Dermis microvascular lymphatic vessel endothelial cell (primary cell): ENCODE results near the gene SH2D2A. TPM values are rescaled to one million over a fixed set of nuclear protein-coding genes. Genes with fewer than 3 reads are reported as not detected.
A peak's percentile ranks its signal among the peaks of the same experiment; 100 is the strongest.

ENCODE experiments used
- DNase-seq, 2 donors: peaks; one replicate each; pipeline versions ENCODE4 v3.0.0 to v3.0.0-alpha.2; 2010; ENCODE audit warnings: low read depth in 2 of 2
- total RNA-seq: library from RNA; depleted of rRNA; stranded (reverse); fragments of >200 nt; gene quantifications from 2 replicates; pipeline ENCODE4 v1.2.1, GENCODE V29; 2014

The SH2D2A gene
- 0.13 TPM in 1 of 2 replicates, not detected in the other for total RNA-seq

DNA sequence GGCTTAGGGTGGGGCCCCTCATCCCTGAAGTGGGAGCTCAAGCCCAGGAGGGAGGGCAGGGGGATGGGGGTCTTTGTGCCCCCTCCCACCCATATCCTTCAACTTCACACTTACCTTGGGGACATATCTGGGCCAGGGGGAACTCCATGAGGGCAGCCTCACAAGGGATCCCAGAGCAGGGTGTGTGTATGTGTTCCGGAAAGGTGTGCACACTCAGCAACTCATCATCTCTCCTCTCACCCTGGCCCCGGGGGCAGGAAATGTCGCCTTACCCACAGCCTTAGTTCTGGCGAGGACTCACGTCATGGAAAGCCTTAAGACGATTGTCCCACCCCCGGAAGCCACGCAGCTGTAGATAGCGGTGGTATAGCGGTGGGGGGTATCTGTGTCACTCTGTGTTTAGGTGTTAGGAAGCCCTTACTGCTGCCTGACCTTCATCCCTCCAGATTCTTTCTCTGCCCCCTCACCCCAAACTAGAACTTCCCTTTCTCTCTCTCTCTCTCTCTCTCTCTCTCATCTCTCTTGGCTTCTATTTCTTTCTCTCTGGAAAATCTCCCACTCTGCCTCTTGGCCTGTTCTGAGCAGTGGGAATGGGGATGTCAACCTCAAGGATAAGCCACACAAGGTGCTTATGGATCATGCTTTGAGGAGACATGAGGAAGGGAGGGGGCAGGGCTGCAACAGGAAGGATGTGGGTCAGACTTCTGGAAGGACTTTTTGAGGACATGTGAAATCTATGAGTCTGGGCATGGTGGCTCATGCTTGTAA lies at the start of gene SH2D2A:
Gene SH2D2A (minus strand): TSS at position 288 of the 768 bp plus-strand sequence. CDS start 140 bp downstream, at position 148.
- DNase-seq: peak in 1 of 2 donors; percentile 36

DNA sequence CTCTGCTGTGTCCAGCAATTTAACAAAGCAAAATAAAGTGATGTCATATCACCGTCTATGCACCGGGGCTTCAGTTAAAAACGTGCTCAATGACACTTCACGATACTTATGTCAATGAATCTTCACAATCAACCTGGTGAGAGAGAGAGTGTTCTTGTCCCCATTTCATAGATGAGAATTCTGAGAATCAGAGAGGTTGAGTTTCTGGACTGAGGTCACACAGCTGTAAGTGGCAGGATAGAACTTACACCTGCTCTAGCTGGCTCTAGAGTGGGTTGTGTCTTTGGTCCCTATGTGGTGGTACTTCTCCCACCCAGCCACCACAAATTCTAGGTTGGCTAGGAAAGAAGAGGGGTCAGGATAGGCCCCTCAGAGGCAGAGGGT lies 49.2 kb upstream of the SH2D2A start:
- no peak for DNase-seq

DNA sequence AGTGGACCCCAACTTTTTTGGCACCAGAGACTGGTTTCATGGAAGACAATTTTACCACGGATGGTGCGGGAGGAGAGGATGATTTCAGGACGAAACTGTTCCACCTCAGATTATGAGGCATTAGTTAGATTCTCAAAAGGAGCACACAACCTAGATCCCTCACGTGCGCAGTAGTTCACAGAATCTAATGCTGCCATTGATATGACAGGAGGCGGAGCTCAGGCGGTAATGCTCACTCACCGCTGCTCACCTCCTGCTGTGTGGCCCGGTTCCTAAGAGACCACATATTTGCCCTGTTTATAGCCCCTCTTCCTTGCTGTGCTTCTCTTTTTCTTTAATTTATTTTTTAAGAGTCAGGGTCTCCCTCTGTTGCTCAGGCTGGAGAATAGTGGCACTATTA lies 48.6 kb upstream of the SH2D2A start:
- no peak for DNase-seq

DNA sequence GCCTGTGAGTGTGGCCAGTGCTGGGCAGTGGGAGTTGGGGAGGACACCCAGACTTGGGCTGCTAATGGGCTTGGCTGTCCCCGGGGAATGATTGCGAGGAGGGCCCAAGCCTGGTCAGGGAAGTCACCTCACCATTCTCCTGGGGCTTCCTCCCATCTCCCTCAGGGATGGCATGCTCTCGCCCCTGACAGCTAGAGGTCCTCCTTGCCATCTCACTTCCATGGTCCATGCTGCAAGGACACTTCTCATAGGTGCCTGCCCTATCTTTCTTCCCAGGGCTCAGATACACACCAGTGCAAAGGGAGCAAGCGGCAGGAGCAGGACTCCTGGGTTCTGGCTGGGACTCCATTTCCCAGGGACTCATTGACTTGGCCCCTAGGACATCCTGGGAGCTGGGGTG lies 48.1 kb upstream of the SH2D2A start:
- DNase-seq: no peak

DNA sequence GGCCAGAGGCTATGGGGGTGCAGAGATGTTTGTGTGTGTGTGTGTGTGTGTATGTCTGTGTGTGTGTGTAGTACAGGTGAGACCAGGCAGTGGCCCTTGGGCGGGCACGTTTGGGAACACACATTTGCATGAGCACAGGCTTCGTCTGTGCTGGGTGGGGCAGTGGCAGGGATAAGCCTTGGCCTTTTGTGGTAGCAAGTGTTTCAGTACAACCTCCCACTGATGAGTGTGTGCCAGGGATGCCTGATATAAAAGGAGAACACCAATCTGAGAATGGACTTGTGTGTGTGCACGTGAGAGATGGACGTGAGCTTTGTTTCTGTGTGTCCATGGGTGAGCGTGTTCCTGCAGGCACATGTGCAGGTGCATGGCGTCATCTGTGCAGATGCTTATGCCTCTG lies 47.0 kb upstream of the SH2D2A start:
- no peak for DNase-seq

DNA sequence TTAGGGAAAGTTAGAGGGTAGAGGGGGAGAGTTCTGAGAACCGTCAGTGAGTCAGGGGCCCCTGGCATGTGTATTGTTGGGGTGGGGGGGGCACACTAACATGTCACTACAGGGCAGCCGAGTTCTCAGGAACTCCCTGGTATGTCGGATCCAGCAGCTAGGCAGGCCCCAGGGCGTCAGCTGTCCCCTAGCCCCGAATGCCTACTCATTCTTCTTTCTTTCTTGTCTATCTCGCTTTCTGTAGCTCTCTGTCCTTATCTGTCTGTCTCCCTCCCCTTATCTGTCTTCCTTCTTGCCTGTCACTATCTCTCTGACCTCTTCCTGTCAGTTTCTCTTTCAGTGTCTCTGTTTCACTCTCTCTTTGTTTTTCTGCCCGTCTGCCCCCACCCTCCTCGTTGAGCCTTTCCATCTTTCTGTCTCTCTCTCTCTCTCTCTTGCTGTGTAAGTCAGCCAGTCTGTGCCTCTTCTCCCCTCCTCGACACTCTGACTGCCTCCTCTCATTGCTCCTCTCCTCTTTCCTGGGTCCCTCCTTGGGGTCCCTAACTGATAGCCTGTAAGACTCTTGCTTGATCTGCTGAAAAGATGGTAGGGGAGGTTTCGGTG lies 46.5 kb upstream of the SH2D2A start:
- DNase-seq: no peak

DNA sequence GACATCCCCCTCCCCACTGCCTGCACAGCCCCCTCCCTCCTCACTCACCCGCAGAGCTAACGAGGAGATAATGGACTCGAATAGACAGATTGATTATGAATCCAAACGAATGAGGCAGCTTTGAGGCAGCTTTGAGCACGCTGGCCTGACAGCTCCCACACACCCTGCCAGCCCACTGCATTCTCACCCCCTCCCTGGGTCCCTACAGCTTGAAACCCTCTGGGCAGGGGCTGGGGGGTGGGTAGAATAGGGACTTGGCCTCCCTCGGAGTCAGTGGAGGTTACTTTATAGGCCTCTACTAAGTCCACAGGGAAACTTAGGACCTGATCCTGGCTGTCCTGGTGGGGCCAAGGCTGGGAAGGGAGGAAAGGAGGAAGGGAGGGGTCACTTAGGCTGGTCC lies 45.9 kb upstream of the SH2D2A start:
- DNase-seq: no peak

DNA sequence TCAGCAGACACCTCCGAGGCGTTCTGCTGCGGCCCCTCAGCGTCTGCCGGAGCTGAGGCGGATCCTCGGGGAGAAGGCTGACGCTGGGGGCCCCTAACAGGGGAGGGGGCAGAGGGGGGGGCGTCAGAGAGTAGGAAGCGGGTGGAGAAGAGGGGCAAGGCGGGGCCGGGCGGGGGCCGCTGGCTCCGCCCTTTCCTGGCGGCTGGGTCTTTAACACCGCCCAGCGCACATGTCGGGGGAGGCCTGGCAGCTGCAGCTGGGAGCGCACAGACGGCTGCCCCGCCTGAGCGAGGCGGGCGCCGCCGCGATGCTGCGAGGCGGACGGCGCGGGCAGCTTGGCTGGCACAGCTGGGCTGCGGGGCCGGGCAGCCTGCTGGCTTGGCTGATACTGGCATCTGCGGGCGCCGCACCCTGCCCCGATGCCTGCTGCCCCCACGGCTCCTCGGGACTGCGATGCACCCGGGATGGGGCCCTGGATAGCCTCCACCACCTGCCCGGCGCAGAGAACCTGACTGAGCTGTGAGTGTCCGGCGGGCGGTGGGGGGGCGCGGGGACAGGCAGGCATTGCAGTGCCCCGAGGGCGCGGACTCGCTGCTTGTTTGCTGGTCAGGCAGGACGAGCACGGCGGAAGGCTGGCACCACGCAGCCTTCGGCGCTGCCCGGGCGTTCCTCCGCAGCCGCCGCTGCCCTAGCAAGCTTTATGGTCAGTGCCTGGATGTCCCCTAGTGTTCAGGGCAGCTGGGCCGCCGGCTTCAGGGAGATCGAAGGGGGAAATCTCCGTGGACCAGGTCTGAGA lies 44.2 kb upstream of the SH2D2A start, which contains the start of gene NTRK1:
Gene NTRK1 (plus strand): TSS at position 238 of the 796 bp plus-strand sequence. CDS start 70 bp downstream, at position 308.
- DNase-seq: peak in 1 of 2 donors; percentile 50

DNA sequence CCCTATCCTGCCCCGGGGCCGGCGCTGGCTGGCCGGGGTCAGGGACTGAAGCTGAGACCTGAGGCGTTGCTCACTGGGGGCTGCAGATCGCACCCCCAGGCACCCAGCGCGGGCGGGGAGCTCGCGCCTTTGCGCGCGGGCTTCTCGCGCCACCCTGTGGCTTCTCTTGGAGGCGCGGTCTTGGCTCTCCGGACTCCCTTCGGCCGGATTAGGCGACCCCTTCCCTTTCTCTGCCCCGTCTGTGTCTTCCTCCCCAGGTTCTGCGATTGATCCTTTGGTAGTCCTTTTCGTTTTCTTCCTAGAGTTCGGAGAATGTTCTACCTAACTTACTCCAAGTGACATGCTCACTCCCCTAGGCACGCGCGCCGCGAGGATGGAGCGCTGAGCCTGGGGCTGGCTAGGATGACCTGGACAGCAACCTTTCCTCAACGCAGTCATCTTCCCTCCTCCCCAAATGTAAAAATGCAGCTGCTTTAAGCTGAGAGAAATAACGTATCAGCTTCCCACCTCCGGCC lies 43.5 kb upstream of the SH2D2A start:
- peak in 1 of 2 donors; percentile 48 for DNase-seq

DNA sequence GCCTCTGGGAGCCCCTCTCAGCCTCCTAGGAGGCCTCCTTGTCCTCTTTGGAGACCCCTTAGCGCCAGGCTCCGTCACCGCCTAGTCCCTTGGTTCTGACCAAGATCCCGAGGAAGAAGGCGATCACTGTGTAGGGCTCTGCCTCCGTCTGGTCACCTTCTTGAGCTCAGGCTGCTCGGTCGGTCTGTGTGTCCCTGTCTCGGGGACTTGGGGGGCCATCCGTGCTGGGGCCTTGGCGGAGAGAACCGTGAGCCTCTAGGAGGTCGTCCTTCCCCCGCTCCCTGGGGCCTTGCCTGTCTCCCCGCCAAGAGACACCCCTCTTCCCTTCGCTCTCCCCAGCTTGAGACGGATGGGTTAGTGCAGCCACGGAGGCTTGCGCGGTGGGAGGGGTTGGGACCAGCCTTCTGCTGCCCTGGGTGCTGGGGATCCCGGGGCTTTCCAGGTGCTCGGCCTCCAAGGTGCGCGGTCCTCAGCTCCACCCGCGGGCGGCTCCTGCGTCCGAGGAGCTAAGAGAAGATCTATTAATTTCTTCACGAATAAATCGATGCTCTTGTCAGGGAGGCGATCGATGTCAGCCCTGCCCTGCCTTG lies 43.0 kb upstream of the SH2D2A start:
- DNase-seq: peak in 1 of 2 donors; percentile 23

DNA sequence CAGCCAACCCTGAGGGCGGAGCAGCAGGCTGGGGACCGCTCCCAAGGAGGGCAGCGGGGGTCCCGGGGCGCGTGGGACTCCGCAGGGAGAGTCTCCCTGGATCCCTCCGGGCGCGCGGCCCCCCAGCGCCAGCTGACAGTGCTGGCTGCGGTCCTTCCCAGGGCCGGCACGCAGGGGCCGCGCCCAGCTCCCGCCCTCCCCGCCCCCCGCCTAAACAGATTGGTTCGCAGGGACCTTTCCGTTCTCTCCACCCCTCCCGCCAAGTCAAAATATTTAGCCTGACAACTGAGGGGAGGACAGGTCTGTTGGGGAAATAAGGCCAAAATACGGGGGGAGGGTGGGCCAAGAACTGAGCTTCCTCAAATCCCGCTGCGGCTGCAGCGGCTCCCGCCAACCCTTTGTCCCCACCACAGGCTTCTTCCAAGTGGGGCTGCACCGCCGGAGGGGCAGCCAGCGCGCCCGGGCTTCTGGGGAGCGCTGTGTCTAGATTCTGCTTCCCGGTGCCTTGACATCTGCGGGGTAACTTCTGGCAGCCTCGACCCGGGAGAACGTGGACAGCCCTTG lies 42.4 kb upstream of the SH2D2A start, which contains the start of gene INSRR:
Gene INSRR (minus strand): TSS at position 159 of the 564 bp plus-strand sequence. CDS start 496 bp downstream, outside the sequence.
- DNase-seq: no peak

DNA sequence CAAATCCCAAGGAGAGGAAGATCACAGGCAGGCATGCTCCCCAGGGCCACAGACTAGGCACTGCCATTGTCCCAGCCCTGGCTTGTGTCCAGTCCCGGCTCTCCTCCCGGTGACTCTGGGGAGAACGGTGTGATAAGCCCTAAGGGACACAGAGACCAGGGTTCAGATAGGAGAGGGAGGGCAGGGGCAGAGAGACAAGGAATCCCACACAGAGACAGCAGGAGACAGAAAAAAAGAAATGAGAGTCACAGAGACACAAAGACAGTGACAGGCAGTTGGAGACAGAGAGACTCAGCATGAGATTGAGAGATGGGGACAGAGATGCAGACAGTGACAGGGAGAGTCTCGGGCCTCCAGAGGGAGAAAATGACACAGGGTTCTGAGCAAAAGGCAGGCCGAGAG lies 41.9 kb upstream of the SH2D2A start:
- DNase-seq: no peak

DNA sequence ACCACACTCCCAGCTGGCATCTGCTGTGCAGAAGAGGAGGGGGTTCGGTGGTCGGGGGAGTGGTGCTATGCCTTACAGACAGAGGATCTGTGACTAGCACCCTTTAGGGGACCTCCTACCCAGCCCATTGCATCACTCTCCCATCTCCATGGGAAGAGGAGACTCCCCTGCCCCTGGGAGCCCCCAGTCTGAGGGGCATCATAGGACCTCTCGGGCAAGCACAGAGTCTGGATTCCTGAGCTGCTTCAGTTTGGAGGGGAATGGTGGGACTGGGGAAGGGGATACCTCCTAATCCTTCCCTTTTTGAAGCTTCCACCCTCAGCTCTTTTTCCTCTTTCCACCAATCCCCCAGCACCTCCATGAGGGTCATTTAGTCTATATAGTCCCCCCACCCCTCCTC lies 40.9 kb upstream of the SH2D2A start:
- no peak for DNase-seq

DNA sequence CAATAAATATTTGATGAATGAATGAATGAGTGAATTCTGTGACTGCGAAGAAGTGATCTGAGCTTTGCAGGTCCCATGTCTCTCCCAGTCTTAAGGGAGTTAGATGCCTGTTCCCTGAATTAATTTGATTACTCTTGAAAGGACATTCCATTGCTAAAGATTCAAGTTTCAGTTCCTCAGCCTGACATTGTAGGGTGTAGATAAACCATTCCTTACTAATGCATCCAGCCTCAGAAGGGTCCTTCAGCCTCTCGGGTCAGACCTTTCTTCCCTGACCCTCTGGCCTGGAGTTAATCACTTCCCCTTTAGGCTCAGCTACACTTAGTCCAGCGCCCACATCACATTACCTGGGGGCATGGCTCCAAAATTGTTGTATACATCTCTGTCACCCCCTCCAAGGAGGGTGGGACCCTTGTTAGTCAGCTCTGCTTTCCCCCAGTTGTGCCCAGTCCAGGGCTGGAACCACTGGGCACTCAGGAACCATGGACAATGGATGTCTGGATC lies 39.7 kb upstream of the SH2D2A start:
- DNase-seq: no peak

DNA sequence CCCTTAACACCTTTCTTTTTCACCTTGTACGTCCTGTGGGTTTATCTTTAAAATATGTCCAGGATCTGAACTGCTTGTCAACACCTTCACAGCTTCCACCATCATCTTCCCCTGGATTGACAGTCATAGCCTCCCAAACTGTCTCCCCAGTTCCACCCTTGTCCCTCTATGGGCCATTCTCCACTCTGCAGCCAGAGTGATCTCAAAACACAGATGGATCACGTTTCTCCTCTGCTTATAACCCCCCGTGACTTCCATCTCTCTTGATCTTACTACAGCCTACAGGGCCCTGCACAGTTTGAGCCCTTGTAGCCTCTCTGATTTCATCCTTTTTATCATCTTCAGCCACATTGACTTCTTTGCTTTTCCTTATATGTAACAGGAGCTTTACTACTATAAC lies 38.0 kb upstream of the SH2D2A start:
- DNase-seq: no peak

DNA sequence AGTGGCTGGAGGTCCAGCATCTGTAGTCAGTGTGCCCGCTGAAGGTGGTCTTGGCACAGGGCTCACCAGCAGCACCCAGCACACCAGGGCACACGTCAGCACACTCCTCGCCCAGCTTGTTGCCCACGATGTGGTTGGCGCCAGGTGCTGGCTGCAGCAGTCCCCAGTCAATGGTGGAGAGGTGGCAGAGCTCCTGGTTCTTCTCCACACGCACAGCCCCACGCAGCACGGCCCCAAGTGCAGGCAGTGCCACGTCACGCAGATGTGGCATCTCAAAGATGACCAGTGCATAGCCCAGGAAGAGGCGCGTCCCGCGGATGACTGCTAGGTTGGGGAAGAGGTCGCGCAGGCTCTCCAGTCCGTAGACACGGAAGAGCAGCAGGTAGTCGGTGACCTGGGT lies 37.1 kb upstream of the SH2D2A start:
- no peak for DNase-seq

DNA sequence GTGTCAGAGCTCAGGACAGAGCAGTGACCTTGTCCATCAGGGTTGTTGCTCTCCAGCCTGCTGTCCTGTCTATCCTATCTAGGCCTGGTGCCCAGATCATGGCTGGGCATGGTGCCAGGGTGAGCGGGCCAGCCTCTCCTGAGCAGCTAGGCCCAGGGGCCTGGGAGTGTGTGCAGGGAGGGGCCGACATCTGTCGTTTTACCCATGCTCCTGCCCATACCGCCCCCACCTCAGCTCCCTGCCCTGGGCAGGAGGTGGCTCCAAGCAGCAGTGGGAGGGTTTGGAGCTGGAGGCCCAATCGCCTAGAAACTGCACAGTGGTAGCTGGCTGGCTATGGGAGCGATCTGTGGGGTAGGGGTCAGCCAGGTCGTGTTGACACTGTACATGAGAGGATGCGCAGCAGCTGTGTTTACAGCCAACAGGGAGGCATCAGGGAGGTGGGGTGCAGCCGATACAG lies 35.8 kb upstream of the SH2D2A start:
- DNase-seq: peak; percentile 28 to 37

DNA sequence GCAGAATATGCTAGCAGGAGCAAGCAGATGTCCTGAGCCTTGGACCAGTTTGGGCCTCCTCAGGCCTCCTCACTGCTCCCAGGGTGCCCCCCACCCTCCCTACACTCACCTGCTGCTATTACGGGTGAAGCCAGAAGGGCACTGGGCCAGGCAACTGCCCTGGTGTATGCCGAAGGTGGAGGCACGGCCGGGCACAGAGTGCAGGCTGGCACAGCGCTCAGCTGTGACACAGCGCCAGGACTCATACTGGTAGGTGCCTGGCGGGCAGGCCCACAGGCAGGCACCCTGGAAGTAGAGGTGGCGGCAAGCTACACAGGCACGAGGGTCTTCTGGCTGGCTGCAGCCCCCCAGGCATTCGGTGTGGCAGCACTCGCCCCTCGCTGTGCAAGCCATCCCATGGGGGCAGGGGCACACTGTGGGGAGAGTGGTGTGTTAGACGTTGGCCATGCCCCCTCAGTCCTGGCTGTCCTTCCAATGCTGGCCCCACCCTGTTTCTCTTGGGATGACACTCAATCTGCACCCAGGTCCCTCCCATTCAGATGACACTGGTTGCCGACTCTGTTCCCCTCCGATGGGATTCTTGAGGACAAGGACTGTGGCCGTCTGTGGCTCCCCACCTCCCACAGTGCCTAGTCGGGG lies 35.2 kb upstream of the SH2D2A start:
- no peak for DNase-seq

DNA sequence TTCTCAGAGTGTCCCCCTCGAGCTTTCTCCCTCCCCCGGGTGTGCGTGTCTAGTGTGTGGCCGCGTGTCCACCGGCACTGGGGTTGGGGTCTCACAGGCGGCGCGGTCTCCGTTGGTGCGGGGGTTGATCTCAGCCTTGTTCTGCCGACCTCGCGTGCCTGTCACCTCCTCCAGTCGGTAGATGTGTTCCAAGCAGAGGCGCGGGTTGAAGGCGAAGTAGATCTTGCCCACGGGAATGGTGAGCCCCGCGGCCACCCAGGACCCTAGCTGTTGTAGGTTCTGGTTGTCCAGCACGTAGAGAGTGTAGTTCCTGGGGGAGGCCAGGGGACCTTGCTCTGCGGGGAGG lies 32.5 kb upstream of the SH2D2A start:
- DNase-seq: no peak

DNA sequence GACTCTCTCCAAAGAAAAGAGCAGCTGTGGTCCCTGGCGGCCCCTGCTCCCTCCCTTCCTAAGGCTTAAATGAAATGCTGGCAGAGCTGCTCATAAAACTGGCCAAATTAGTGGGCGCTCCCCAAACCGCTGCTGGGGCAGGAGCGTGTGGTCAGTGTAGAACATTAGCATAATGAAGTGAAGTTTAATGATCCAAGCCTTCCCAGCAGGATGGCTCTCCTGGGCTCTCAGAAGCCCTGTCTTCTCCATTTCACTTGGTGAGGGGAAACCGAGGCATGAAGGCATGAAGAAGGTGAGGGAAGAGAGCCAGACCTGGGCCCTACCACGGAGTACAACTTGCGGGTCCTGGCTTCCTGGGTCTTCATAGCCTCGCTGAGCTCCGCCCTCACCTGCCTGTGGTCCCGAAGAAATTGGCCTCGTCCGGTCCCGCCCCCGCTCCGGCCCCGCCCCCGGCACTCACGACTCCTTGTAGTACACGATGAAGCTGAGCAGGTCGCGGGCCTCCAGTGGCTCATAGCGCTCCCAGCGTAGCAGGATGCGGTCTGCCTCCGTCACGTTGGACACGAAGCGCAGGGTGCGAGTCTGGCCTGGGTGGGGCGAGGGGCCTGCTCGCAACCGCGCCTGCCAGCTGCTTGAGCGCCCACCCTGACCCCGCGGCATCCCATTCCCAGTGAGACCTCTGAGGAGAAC lies 32.0 kb upstream of the SH2D2A start:
- DNase-seq: no peak
